ENCODE results near the gene DLGAP1.
A peak's percentile ranks its signal among the peaks of the same experiment; 100 is the strongest.

The DLGAP1 gene

GRCh38 chr18:3722649-3723433, 732.3 kb downstream of the DLGAP1 start:
- peaks cover 17 to 20% of the 10 kb centered on the region in 2 donors for H3K4me1 ChIP-seq (ENCODE audit: control insufficient read depth in 1 of 2, insufficient read depth in 2 of 2, low read length in 2 of 2)
- H3K36me3 ChIP-seq (ENCODE audit: control insufficient read depth in 1 of 2, insufficient read depth in 2 of 2, low read length in 2 of 2), result no peaks in the 10 kb centered on the region
- H3K27ac ChIP-seq (ENCODE audit: low read length), result peak overlapping the region; percentile 61
- no peak overlapping the region for H3K4me3 ChIP-seq (ENCODE audit: low read depth in 1 of 2, low read length in 2 of 2)
- no peaks in the 10 kb centered on the region for H3K9me3 ChIP-seq (ENCODE audit: control insufficient read depth in 1 of 2, low read length in 2 of 2)
- no peaks in the 10 kb centered on the region for H3K27me3 ChIP-seq (ENCODE audit: low read depth, low read length)

DNA sequence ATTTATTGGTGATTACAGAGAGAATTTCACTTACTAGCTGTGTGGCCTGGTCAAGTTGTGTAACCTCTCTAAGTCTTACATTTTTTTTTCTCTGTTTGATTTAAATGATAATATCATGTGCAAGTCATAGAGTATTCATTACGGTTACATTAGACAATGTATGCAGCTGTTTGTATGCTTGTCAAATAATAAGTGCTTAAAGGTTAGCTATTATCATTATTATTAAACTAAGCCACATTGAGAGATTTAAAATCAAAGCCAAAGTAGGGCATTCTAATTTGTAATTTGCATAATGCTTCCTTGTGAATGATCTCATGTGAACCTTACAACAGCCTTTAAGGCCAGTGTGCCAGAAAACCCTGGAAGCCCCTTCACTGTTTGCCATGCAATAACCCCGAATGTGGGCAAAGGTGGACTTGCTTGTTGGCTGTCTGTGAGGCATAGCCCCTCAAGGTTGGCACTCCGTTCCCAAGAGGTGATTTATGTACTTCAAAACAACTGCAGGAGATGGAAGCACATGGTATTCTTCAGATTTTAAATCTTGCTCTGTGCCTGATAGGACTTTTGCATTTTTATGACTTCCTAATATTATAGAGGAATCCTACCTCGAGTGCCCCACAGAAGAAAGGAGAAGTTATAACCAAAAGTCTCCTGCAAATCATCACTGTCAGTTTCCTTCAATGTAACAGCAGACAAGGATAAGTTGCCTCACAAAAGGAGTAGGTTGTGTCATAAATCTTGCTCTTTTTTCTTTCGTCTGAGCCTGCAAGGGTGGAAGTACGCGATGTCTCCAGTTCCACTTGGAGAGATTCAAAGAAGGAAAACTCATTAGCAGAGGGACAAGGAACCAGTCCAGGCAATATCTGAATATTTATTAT, 733.1 kb downstream of the DLGAP1 start:
- H3K27me3 ChIP-seq (ENCODE audit: low read depth, low read length), result no peaks in the 10 kb centered on the region
- no peaks in the 10 kb centered on the region for H3K9me3 ChIP-seq (ENCODE audit: control insufficient read depth in 1 of 2, low read length in 2 of 2)
- no peaks in the 10 kb centered on the region for H3K36me3 ChIP-seq (ENCODE audit: control insufficient read depth in 1 of 2, insufficient read depth in 2 of 2, low read length in 2 of 2)
- H3K4me1 ChIP-seq (ENCODE audit: control insufficient read depth in 1 of 2, insufficient read depth in 2 of 2, low read length in 2 of 2), result peaks cover 17 to 20% of the 10 kb centered on the region in 2 donors
- peak overlapping the region; percentile 61 for H3K27ac ChIP-seq (ENCODE audit: low read length)
- peak overlapping the region in 1 of 2 donors; percentile 9 for H3K4me3 ChIP-seq (ENCODE audit: low read depth in 1 of 2, low read length in 2 of 2)

- Histone ChIP-seq H3K9me3 (ENCODE audit: control insufficient read depth in 1 of 2, low read length in 2 of 2) (no peaks in the 10 kb centered on the region), H3K27me3 (ENCODE audit: low read depth, low read length) (no peaks in the 10 kb centered on the region), H3K4me3 (ENCODE audit: low read depth in 1 of 2, low read length in 2 of 2) (no peak overlapping the region), H3K4me1 (ENCODE audit: control insufficient read depth in 1 of 2, insufficient read depth in 2 of 2, low read length in 2 of 2) (peaks cover 17 to 20% of the 10 kb centered on the region in 2 donors), H3K36me3 (ENCODE audit: control insufficient read depth in 1 of 2, insufficient read depth in 2 of 2, low read length in 2 of 2) (no peaks in the 10 kb centered on the region), H3K27ac (ENCODE audit: low read length) (peak overlapping the region; percentile 14)
These were observed 734.1 kb downstream of the DLGAP1 start for GRCh38 chr18:3720818-3721545.

GRCh38 chr18:3720159-3720558, 734.9 kb downstream of the DLGAP1 start:
- H3K4me3 ChIP-seq (ENCODE audit: low read depth in 1 of 2, low read length in 2 of 2), result no peak overlapping the region
- H3K36me3 ChIP-seq (ENCODE audit: control insufficient read depth in 1 of 2, insufficient read depth in 2 of 2, low read length in 2 of 2), result no peaks in the 10 kb centered on the region
- H3K27ac ChIP-seq (ENCODE audit: low read length), result no peak overlapping the region
- H3K4me1 ChIP-seq (ENCODE audit: control insufficient read depth in 1 of 2, insufficient read depth in 2 of 2, low read length in 2 of 2), result peaks cover 17 to 20% of the 10 kb centered on the region in 2 donors
- H3K27me3 ChIP-seq (ENCODE audit: low read depth, low read length), result no peaks in the 10 kb centered on the region
- no peaks in the 10 kb centered on the region for H3K9me3 ChIP-seq (ENCODE audit: control insufficient read depth in 1 of 2, low read length in 2 of 2)

DNA sequence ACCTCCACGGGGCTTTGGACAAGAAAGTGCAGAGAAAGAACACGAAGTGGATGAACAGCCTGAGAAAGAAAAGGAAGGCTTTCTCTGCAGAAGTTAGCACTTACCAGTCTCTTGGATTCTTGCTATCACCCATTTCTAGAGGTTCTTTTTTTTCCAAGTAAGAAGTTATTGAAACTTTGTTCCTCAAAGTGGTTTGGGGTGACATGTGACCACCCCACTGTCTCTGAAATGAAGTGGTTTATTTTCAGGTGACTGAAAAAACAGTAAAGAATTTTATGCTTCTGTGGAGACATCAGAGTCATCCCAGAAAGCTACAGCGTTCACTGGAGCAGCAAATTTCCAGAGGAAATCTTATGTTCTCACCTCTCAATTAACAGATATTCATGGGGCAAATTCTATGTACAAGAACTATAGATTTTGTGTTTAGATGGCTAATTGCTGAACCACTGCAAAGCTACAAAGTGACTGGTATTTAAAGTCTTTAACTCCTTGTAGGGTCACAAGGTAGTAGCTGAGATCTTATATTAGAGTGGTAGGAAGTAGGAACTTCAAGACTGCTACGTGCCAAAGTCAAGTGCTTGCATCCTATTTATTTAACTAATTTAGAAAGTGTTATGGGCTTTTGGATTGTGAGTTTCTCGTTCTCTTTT, 737.6 kb downstream of the DLGAP1 start:
- no peak overlapping the region for H3K4me3 ChIP-seq (ENCODE audit: low read depth in 1 of 2, low read length in 2 of 2)

DNA sequence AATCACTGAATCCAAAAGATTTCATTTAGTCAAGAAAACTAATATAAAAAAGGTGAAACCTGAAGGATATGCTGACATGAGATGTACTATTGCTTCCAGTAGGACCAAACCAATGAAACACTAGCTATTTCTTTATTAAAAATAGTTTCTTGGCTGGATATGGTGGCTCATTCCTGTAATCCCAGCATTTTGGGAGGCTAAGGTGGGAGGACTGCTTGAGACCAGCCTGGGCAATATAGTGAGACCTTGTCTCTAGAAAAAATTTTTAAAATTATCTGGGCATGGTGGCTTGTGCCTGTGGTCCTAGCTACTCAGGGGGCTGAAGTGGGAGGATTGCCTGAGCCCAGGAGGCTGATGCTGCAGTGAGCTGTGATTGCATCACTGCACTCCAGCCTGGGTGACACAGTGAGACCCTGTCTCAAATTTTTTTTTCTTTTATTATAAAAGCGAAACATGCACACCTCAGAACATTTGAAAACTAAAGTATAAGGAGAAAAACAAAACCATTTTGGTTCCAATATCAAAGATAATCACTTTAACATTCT, 738.9 kb downstream of the DLGAP1 start:
- no peaks in the 10 kb centered on the region for H3K4me1 ChIP-seq (ENCODE audit: control insufficient read depth in 1 of 2, insufficient read depth in 2 of 2, low read length in 2 of 2)
- no peaks in the 10 kb centered on the region for H3K36me3 ChIP-seq (ENCODE audit: control insufficient read depth in 1 of 2, insufficient read depth in 2 of 2, low read length in 2 of 2)
- no peak overlapping the region for H3K27ac ChIP-seq (ENCODE audit: low read length)
- no peak overlapping the region for H3K4me3 ChIP-seq (ENCODE audit: low read depth in 1 of 2, low read length in 2 of 2)
- H3K9me3 ChIP-seq (ENCODE audit: control insufficient read depth in 1 of 2, low read length in 2 of 2), result no peaks in the 10 kb centered on the region
- no peaks in the 10 kb centered on the region for H3K27me3 ChIP-seq (ENCODE audit: low read depth, low read length)

More for the DNA sequence above, 737.6 kb downstream of the DLGAP1 start:
- Histone ChIP-seq H3K27me3 (ENCODE audit: low read depth, low read length) (no peaks in the 10 kb centered on the region), H3K27ac (ENCODE audit: low read length) (no peak overlapping the region), H3K36me3 (ENCODE audit: control insufficient read depth in 1 of 2, insufficient read depth in 2 of 2, low read length in 2 of 2) (no peaks in the 10 kb centered on the region), H3K4me1 (ENCODE audit: control insufficient read depth in 1 of 2, insufficient read depth in 2 of 2, low read length in 2 of 2) (peaks cover 4 to 5% of the 10 kb centered on the region in 2 donors), H3K9me3 (ENCODE audit: control insufficient read depth in 1 of 2, low read length in 2 of 2) (no peaks in the 10 kb centered on the region)

DNA sequence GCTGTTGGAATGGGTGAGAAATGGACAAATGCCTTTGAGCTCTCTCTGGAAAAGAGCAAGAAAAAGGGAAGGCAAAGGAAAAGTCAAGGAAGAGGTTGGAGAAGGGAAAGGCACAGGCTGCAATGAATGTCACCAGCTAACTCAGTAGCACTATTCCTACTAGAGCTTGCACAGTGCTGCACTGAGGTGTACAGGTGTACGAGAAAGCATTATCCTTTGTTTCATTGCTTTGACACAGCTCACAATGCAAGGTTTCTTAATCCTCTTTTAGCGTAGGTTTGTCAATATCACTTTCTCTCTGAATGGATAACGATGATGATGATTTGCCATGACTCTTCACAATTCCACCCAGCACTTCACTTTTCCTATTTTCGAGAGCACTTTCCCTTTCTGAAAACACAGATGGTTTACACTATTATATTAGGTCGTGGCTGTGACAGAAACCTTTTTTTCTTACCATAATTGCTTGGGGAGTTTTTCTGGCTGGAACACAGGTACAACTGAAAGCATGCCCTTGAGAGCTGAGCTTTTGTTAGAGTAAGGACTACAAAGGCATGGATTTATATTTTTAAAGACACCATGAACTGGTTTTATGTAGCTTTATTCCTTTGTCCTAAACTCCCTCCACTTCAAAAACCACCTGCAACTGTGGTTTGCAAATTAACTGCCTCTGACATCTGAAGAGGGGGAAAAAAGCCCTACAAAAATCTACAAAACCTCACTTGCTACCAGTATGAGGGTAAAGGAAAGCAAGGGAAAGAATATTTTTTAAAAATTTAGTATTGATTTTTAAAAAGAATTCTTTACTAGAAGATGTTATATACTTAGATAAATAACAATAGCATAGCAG, 739.7 kb downstream of the DLGAP1 start:
- Histone ChIP-seq H3K27ac (ENCODE audit: low read length) (no peak overlapping the region), H3K9me3 (ENCODE audit: control insufficient read depth in 1 of 2, low read length in 2 of 2) (no peaks in the 10 kb centered on the region), H3K4me3 (ENCODE audit: low read depth in 1 of 2, low read length in 2 of 2) (no peak overlapping the region), H3K4me1 (ENCODE audit: control insufficient read depth in 1 of 2, insufficient read depth in 2 of 2, low read length in 2 of 2) (no peaks in the 10 kb centered on the region), H3K27me3 (ENCODE audit: low read depth, low read length) (no peaks in the 10 kb centered on the region), H3K36me3 (ENCODE audit: control insufficient read depth in 1 of 2, insufficient read depth in 2 of 2, low read length in 2 of 2) (no peaks in the 10 kb centered on the region)

DNA sequence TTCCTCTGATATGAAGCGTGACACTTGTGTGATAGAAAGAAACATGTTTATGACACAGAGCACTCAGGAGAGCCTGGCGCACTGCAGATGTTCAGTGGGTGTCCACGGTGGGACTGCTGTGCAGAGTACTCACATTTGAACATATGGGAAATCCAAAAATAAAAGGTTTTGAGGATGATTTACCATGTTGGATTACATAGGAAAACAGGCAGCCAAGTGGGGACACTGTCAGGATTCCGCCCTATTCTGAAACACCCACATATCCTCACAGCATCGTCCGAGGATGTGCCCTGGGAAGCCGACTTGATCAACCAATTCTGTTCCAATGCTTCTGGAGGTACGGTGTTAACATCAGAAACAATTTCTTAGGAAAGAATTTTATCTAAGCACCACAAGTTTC, 741.4 kb downstream of the DLGAP1 start:
- Histone ChIP-seq H3K9me3 (ENCODE audit: control insufficient read depth in 1 of 2, low read length in 2 of 2) (no peaks in the 10 kb centered on the region), H3K4me1 (ENCODE audit: control insufficient read depth in 1 of 2, insufficient read depth in 2 of 2, low read length in 2 of 2) (no peaks in the 10 kb centered on the region), H3K27ac (ENCODE audit: low read length) (no peak overlapping the region), H3K4me3 (ENCODE audit: low read depth in 1 of 2, low read length in 2 of 2) (no peak overlapping the region), H3K36me3 (ENCODE audit: control insufficient read depth in 1 of 2, insufficient read depth in 2 of 2, low read length in 2 of 2) (no peaks in the 10 kb centered on the region), H3K27me3 (ENCODE audit: low read depth, low read length) (no peaks in the 10 kb centered on the region)

GRCh38 chr18:3713166-3713565, 741.9 kb downstream of the DLGAP1 start:
- no peaks in the 10 kb centered on the region for H3K4me1 ChIP-seq (ENCODE audit: control insufficient read depth in 1 of 2, insufficient read depth in 2 of 2, low read length in 2 of 2)

DNA sequence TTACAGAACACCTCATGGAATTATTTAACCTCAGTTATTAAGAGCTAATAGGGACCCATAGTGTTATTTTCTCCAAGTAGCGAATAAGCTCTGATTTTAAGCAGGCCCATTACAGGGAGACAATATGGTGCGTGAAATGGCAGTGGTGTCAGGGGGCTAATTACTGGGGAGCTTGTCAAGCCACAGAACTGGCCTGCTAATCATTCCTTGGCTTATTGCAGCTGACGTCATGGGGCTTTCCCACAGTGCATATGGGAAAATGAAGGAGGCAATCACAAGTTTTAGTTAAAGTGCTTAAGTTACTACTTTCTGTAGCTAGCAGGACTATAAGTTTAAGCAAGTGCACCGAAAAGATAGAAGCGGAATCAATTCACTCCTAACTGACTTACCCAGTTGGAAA, 742.6 kb downstream of the DLGAP1 start:
- no peaks in the 10 kb centered on the region for H3K36me3 ChIP-seq (ENCODE audit: control insufficient read depth in 1 of 2, insufficient read depth in 2 of 2, low read length in 2 of 2)
- no peaks in the 10 kb centered on the region for H3K27me3 ChIP-seq (ENCODE audit: low read depth, low read length)
- H3K27ac ChIP-seq (ENCODE audit: low read length), result no peak overlapping the region
- H3K4me1 ChIP-seq (ENCODE audit: control insufficient read depth in 1 of 2, insufficient read depth in 2 of 2, low read length in 2 of 2), result no peaks in the 10 kb centered on the region
- H3K4me3 ChIP-seq (ENCODE audit: low read depth in 1 of 2, low read length in 2 of 2), result no peak overlapping the region
- H3K9me3 ChIP-seq (ENCODE audit: control insufficient read depth in 1 of 2, low read length in 2 of 2), result no peaks in the 10 kb centered on the region

More at GRCh38 chr18:3713166-3713565, 741.9 kb downstream of the DLGAP1 start:
- H3K36me3 ChIP-seq (ENCODE audit: control insufficient read depth in 1 of 2, insufficient read depth in 2 of 2, low read length in 2 of 2), result no peaks in the 10 kb centered on the region
- no peaks in the 10 kb centered on the region for H3K9me3 ChIP-seq (ENCODE audit: control insufficient read depth in 1 of 2, low read length in 2 of 2)
- H3K27me3 ChIP-seq (ENCODE audit: low read depth, low read length), result no peaks in the 10 kb centered on the region
- no peak overlapping the region for H3K4me3 ChIP-seq (ENCODE audit: low read depth in 1 of 2, low read length in 2 of 2)
- H3K27ac ChIP-seq (ENCODE audit: low read length), result no peak overlapping the region

Measured in muscle layer of duodenum (tissue), 2 donors.